ENCODE measurements around the gene FAAP20. TPM values are rescaled to one million over a fixed set of nuclear protein-coding genes. Genes with fewer than 3 reads are reported as not detected.

Gene FAAP20
- total RNA-seq, 6 donors from 2014 or later: 26.7 to 88.0 (median 66.8) TPM

- H3K9me3 ChIP-seq: no peaks in the 10 kb centered on the region
- H3K4me1 ChIP-seq: no peaks in the 10 kb centered on the region
- TF ChIP-seq POLR2AphosphoS5 (IDR thresholded peaks at IDR 0.05): no peak
- TF ChIP-seq CTCF (IDR thresholded peaks at IDR 0.05): no peak
- no peak for TF ChIP-seq POLR2A (IDR thresholded peaks at IDR 0.05)
- TF ChIP-seq EP300 (IDR thresholded peaks at IDR 0.05): no peak
- 91% methylated on average over 12 of the region's 12 CpGs for WGBS, 2 donors
- H3K36me3 ChIP-seq: peaks cover 0 to 23% (median 10%) of the 10 kb centered on the region in 4 donors
- DNase-seq: no peak
- ATAC-seq (ENCODE audit: low FRiP score in 2 of 2): no peak
- H3K27ac ChIP-seq: no peak overlapping the region
- no peaks in the 10 kb centered on the region for H3K27me3 ChIP-seq
- H3K4me3 ChIP-seq: no peak overlapping the region
Observed at GRCh38 chr1:2168535-2168934, 26.0 kb downstream of the FAAP20 start.

GRCh38 chr1:2168090-2168489 is 26.5 kb downstream of the FAAP20 start:
- Histone ChIP-seq H3K36me3 (peaks cover 0 to 27% (median 10%) of the 10 kb centered on the region in 4 donors), H3K27ac (no peak overlapping the region), H3K4me1 (no peaks in the 10 kb centered on the region), H3K9me3 (no peaks in the 10 kb centered on the region), H3K4me3 (no peak overlapping the region), H3K27me3 (no peaks in the 10 kb centered on the region)
- ATAC-seq (ENCODE audit: low FRiP score in 2 of 2) (no peak), DNase-seq (no peak)
- 97 to 98% methylated on average over 13 of the region's 13 CpGs for WGBS, 2 donors
- no peak for TF ChIP-seq EP300 (IDR thresholded peaks at IDR 0.05)
- TF ChIP-seq CTCF (IDR thresholded peaks at IDR 0.05): no peak
- no peak for TF ChIP-seq POLR2AphosphoS5 (IDR thresholded peaks at IDR 0.05)
- no peak for TF ChIP-seq POLR2A (IDR thresholded peaks at IDR 0.05)

- H3K9me3 ChIP-seq: no peaks in the 10 kb centered on the region
- peaks cover 0 to 20% (median 1%) of the 10 kb centered on the region in 4 donors for H3K36me3 ChIP-seq
- no peak overlapping the region for H3K4me3 ChIP-seq
- peaks cover 0 to 4% (median 0%) of the 10 kb centered on the region in 4 donors for H3K4me1 ChIP-seq
- no peak overlapping the region for H3K27ac ChIP-seq
- ATAC-seq (ENCODE audit: low FRiP score in 2 of 2) (no peak), DNase-seq (no peak)
- no peaks in the 10 kb centered on the region for H3K27me3 ChIP-seq
- whole genome bisulfite sequencing, 2 donors: 95 to 96% methylated on average over 6 to 9 of the region's 10 CpGs
- TF ChIP-seq POLR2A (IDR thresholded peaks at IDR 0.05) (no peak), EP300 (IDR thresholded peaks at IDR 0.05) (no peak)
Observed at GRCh38 chr1:2166695-2167094, 27.9 kb downstream of the FAAP20 start.

- TF ChIP-seq CTCF (IDR thresholded peaks at IDR 0.05) (no peak), EP300 (IDR thresholded peaks at IDR 0.05) (no peak), POLR2AphosphoS5 (IDR thresholded peaks at IDR 0.05) (no peak), POLR2A (IDR thresholded peaks at IDR 0.05) (no peak)
- 82 to 88% methylated on average over 9 to 12 of the region's 14 CpGs for WGBS, 2 donors
- ATAC-seq (ENCODE audit: low FRiP score in 2 of 2): no peak
- H3K27ac ChIP-seq: no peak overlapping the region
- H3K27me3 ChIP-seq: no peaks in the 10 kb centered on the region
- H3K36me3 ChIP-seq: peaks cover 0 to 16% (median under 1%) of the 10 kb centered on the region in 4 donors
- no peaks in the 10 kb centered on the region for H3K9me3 ChIP-seq
- no peak overlapping the region for H3K4me3 ChIP-seq
- DNase-seq: no peak
- peaks cover 0 to 4% (median 0%) of the 10 kb centered on the region in 4 donors for H3K4me1 ChIP-seq
Observed at GRCh38 chr1:2166254-2166653, 28.3 kb downstream of the FAAP20 start.

- H3K9me3 ChIP-seq: no peaks in the 10 kb centered on the region
- H3K4me1 ChIP-seq: peaks cover 0 to 4% (median 0%) of the 10 kb centered on the region in 4 donors
- TF ChIP-seq POLR2A (IDR thresholded peaks at IDR 0.05): no peak
- no peak for TF ChIP-seq EP300 (IDR thresholded peaks at IDR 0.05)
- no peak for TF ChIP-seq POLR2AphosphoS5 (IDR thresholded peaks at IDR 0.05)
- no peak for TF ChIP-seq CTCF (IDR thresholded peaks at IDR 0.05)
- H3K27ac ChIP-seq: no peak overlapping the region
- WGBS, 2 donors: 85 to 96% methylated on average over 7 to 19 of the region's 19 CpGs
- no peaks in the 10 kb centered on the region for H3K27me3 ChIP-seq
- peaks cover 0 to 13% (median 3%) of the 10 kb centered on the region in 4 donors for H3K36me3 ChIP-seq
- H3K4me3 ChIP-seq: no peak overlapping the region
- ATAC-seq (ENCODE audit: low FRiP score in 2 of 2) (no peak), DNase-seq (no peak)
Observed at GRCh38 chr1:2165646-2166045, 28.9 kb downstream of the FAAP20 start.

Measured in upper lobe of left lung (tissue), 6 donors.